B cell (primary cell): ENCODE measurements around the gene GANAB. TPM values are rescaled to one million over a fixed set of nuclear protein-coding genes. Genes with fewer than 3 reads are reported as not detected.

ENCODE experiments used
- ATAC-seq: fragments of 200-7000 bp; cut with Tn5 transposase; one replicate; pipeline ENCODE4 v1.10.0; 2021; ENCODE audit warnings: low read depth, mild to moderate bottlenecking, moderate number of reproducible peaks, moderate library complexity
- CTCF ChIA-PET: fragments of 350-600 bp; sonication (Branson Sonifier 250); formaldehyde crosslinking; loops from one replicate; lab custom pipeline; 2021; ENCODE audit warnings: antibody characterized with exemption, inconsistent platforms; lab: Charles Lee
- POLR2A ChIA-PET: fragments of 350-600 bp; sonication (Branson Sonifier 250); formaldehyde crosslinking; loops from one replicate; lab custom pipeline; 2021; ENCODE audit warnings: antibody characterized with exemption; lab: Charles Lee
- DNase-seq: peaks from one replicate; pipeline ENCODE4 v3.0.0; 2013
- H2AFZ ChIP-seq: 2 replicates; pipeline ENCODE4 v1.6.1; 2012; ENCODE audit warnings: mild to moderate bottlenecking, low read depth, low read length; ENCODE audit not compliant: insufficient read depth, poor library complexity, severe bottlenecking
- H3K27ac ChIP-seq, 2 donors: 1 replicate in 1 of 2; 2 replicates in 1 of 2; pipeline ENCODE4 v1.5.1; 2012 to 2013; ENCODE audit warnings: low read length in 2 of 2, mild to moderate bottlenecking in 2 of 2, moderate library complexity in 1 of 2
- H3K27me3 ChIP-seq, 4 experiments: fragments of 200-600 bp in 1 of 4; sonication (generic) in 1 of 4; replicated peaks in 1 of 4; 1 replicate in 2 of 4; 2 replicates in 2 of 4; pipeline versions ENCODE4 v1.6.1 to v1.7.0; 2013 to 2016; ENCODE audit warnings: low read length in 3 of 4, mild to moderate bottlenecking in 2 of 4, mixed read lengths in 1 of 4, moderate library complexity in 1 of 4; ENCODE audit not compliant: insufficient read depth in 4 of 4, control insufficient read depth in 3 of 4; ENCODE audit errors: control extremely low read depth in 1 of 4
- H3K36me3 ChIP-seq, 2 experiments: replicated peaks in 1 of 2; 1 replicate in 1 of 2; 2 replicates in 1 of 2; pipeline versions ENCODE4 v1.6.1 to v1.7.1; 2013; ENCODE audit warnings: low read length in 1 of 2; ENCODE audit not compliant: insufficient read depth in 2 of 2, control insufficient read depth in 1 of 2; ENCODE audit errors: control extremely low read depth in 1 of 2, extremely low read depth in 1 of 2
- H3K4me1 ChIP-seq, 2 donors: fragments of 200-600 bp in 1 of 2; sonication (generic) in 1 of 2; 1 replicate in 1 of 2; 2 replicates in 1 of 2; pipeline versions ENCODE4 v1.5.1 to v1.6.1; 2013 to 2017; ENCODE audit warnings: low read length in 2 of 2; ENCODE audit not compliant: control insufficient read depth in 2 of 2, insufficient read depth in 2 of 2
- H3K4me2 ChIP-seq: replicated peaks from 2 replicates; pipeline ENCODE3; 2012; ENCODE audit warnings: mild to moderate bottlenecking, low read depth, low read length; ENCODE audit not compliant: poor library complexity, severe bottlenecking
- H3K4me3 ChIP-seq, 5 experiments: fragments of 200-600 bp in 1 of 5; sonication (generic) in 1 of 5; 1 replicate in 3 of 5; 2 replicates in 2 of 5; pipeline versions ENCODE4 v1.5.1 to v1.7.0; 2011 to 2016; ENCODE audit warnings: low read length in 4 of 5, mild to moderate bottlenecking in 4 of 5, low read depth in 2 of 5, control low read depth in 1 of 5, moderate library complexity in 1 of 5; ENCODE audit not compliant: insufficient read depth in 1 of 5; ENCODE audit errors: control extremely low read depth in 1 of 5, extremely low read depth in 1 of 5
- H3K79me2 ChIP-seq: fragments of 200-600 bp; sonication (generic); one replicate; pipeline ENCODE4 v1.6.0; 2016; ENCODE audit warnings: low read length; ENCODE audit not compliant: control insufficient read depth, insufficient read depth
- H3K9ac ChIP-seq: fragments of 200-600 bp; sonication (generic); 2 replicates; pipeline ENCODE4 v1.6.1; 2017; ENCODE audit warnings: mild to moderate bottlenecking, low read length, moderate library complexity
- H3K9me3 ChIP-seq, 3 donors: one replicate each; pipeline versions ENCODE4 v1.6.1 to v1.7.1; 2013; ENCODE audit warnings: low read length in 2 of 3; ENCODE audit not compliant: control insufficient read depth in 2 of 3, insufficient read depth in 1 of 3; ENCODE audit errors: control extremely low read depth in 1 of 3
- H4K20me1 ChIP-seq: 2 replicates; pipeline ENCODE4 v1.6.0; 2012; ENCODE audit warnings: mild to moderate bottlenecking, low read length; ENCODE audit not compliant: insufficient read depth, control insufficient read depth, poor library complexity, severe bottlenecking
- H3K27ac Mint-ChIP-seq: one replicate; pipeline ENCODE4 v1.8.0; 2021; ENCODE audit warnings: mixed read lengths
- H3K27me3 Mint-ChIP-seq: one replicate; pipeline ENCODE4 v1.8.0; 2021; ENCODE audit warnings: mixed read lengths
- H3K4me1 Mint-ChIP-seq: one replicate; pipeline ENCODE4 v1.8.0; 2021; ENCODE audit warnings: mixed read lengths
- H3K4me3 Mint-ChIP-seq: one replicate; pipeline ENCODE4 v1.8.0; 2021; ENCODE audit warnings: mixed read lengths
- H3K9me3 Mint-ChIP-seq: one replicate; pipeline ENCODE4 v1.8.0; 2022; ENCODE audit warnings: mixed read lengths; ENCODE audit not compliant: insufficient read depth
- CTCF ChIP-seq: fragments of 200-600 bp; IDR thresholded peaks from one replicate; pipeline ENCODE4 v1.8.0; 2022; ENCODE audit warnings: antibody characterized with exemption, mild to moderate bottlenecking
- EZH2 ChIP-seq: IDR thresholded peaks from 2 replicates; pipeline ENCODE4 v1.6.1; 2012; ENCODE audit warnings: borderline replicate concordance, low read depth, mild to moderate bottlenecking, moderate library complexity, low read length; ENCODE audit not compliant: insufficient read depth, poor library complexity, severe bottlenecking
- WGBS: methylation state at CpG from one replicate; pipeline ENCODE4 v1.1.5; 2013; ENCODE audit warnings: missing lambda C conversion rate; ENCODE audit not compliant: insufficient coverage; 5-methylcytosine and 5-hydroxymethylcytosine counted together
- intact Hi-C: fragments of 100-400 bp; cut with micrococcal nuclease; formaldehyde crosslinking; loops from one replicate; pipeline ENCODE4 v1.10.0; 2022
- polyA plus RNA-seq: library from polyadenylated mRNA; depleted of rRNA; stranded (reverse); fragments of >200 nt; gene quantifications from 2 replicates; pipeline ENCODE4 v1.2.3, GENCODE V29; 2012
- total RNA-seq, 2 donors: library from RNA; stranded (reverse); fragments of 120-200 nt in 1 of 2; gene quantifications; 1 replicate in 1 of 2; 2 replicates in 1 of 2; pipeline versions ENCODE4 v1.2.3 to v1.2.4, GENCODE V29; 2013 to 2022

The GANAB gene
- total and polyA plus RNA-seq, 2 donors (not counting 1 experiment from before 2014, with no cell fraction given): 98.7 to 204 TPM

- DNase-seq: peak; percentile 86
These were observed 34.6 kb downstream of the GANAB start for GRCh38 chr11:62611705-62612365.

More at GRCh38 chr11:62611705-62612365, 34.6 kb downstream of the GANAB start:
- Histone ChIP-seq H4K20me1 (peaks cover 7% of the 10 kb centered on the region), H2AFZ (peak overlapping the region; percentile 90), H3K27ac (peak overlapping the region; percentile 76 to 96), H3K9ac (peak overlapping the region; percentile 74), H3K4me3 (peak overlapping the region; percentile 70 to 84 (median 75)), H3K79me2 (peaks cover 67% of the 10 kb centered on the region), H3K9me3 (no peaks in the 10 kb centered on the region), H3K27me3 (no peaks in the 10 kb centered on the region), H3K36me3 (peaks cover 0 to 34% of the 10 kb centered on the region in 2 experiments), H3K4me2 (peak overlapping the region; percentile 90), H3K4me1 (peaks cover 10 to 29% of the 10 kb centered on the region in 2 donors)
- intact Hi-C loops: loop anchor here (1.0 to 2.0 kb wide), 6 partner anchors 10 to 115 kb away; partner anchors contain the start of genes C11orf98, CSKMT, GANAB and HNRNPUL2
- Mint-ChIP-seq H3K4me3 (peak overlapping the region; percentile 97), H3K9me3 (no peaks in the 10 kb centered on the region), H3K27me3 (no peaks in the 10 kb centered on the region), H3K4me1 (peaks cover 28% of the 10 kb centered on the region), H3K27ac (peak overlapping the region; percentile 99)
- TF ChIP-seq EZH2 (no peak), CTCF (no peak)
- WGBS: under 1% methylated on average over 32 of the region's 34 CpGs
- CTCF ChIA-PET: interaction anchor here (0.8 to 3.7 kb wide), 13 partner anchors 10 to 82 kb away, joined by 3 to 32 read pairs (median 4); partner anchors contain the start of genes B3GAT3, C11orf98, CSKMT and EEF1G
- peak; percentile 16 for ATAC-seq
- POLR2A ChIA-PET: interaction anchor here (0.5 to 2.7 kb wide), 6 partner anchors 10 to 230 kb away, joined by 3 to 16 read pairs (median 6); partner anchors contain the start of genes MTA2, TUT1, UBXN1 and ZBTB3
